Right atrium auricular region (tissue), 2 donors: ENCODE data around the gene IGF2. TPM values are rescaled to one million over a fixed set of nuclear protein-coding genes. Genes with fewer than 3 reads are reported as not detected.

Experiments
- DNase-seq: peaks from one replicate; pipeline ENCODE4 v3.0.0-alpha.2; 2019; ENCODE audit warnings: low spot score
- H3K27ac ChIP-seq, 2 donors: fragments of 200-600 bp; sonication (generic); 1 replicate in 1 of 2; 2 replicates in 1 of 2; pipeline ENCODE4 v1.5.1; 2016 to 2019
- H3K27me3 ChIP-seq, 2 donors: fragments of 200-600 bp; sonication (generic); one replicate each; pipeline versions ENCODE4 v1.5.1 to v1.6.0; 2017 to 2019
- H3K36me3 ChIP-seq: fragments of 200-600 bp; sonication (generic); one replicate; pipeline ENCODE4 v1.5.1; 2016
- H3K4me1 ChIP-seq, 2 donors: fragments of 200-600 bp; sonication (generic); one replicate each; pipeline versions ENCODE4 v1.5.1 to v1.6.0; 2017 to 2019
- H3K4me3 ChIP-seq, 2 donors: fragments of 200-600 bp; sonication (generic); 1 replicate in 1 of 2; 2 replicates in 1 of 2; pipeline ENCODE4 v1.5.1; 2017 to 2019; ENCODE audit warnings: mild to moderate bottlenecking in 1 of 2, moderate library complexity in 1 of 2
- H3K9me3 ChIP-seq, 2 donors: fragments of 200-600 bp; sonication (generic); one replicate each; pipeline ENCODE4 v1.5.1; 2019
- CTCF ChIP-seq, 2 donors: fragments of 200-600 bp; sonication (generic); IDR thresholded peaks; one replicate each; pipeline ENCODE4 v1.5.1; 2019; ENCODE audit warnings: antibody characterized with exemption in 2 of 2
- total RNA-seq, 2 donors: library from RNA; depleted of rRNA; stranded (reverse); fragments of >200 nt; gene quantifications; one replicate each; pipeline ENCODE4 v1.1.0, GENCODE V29; 2016

Gene IGF2
- total RNA-seq, 2 donors from 2014 or later, result 43.2 to 61.9 TPM

- H3K4me3 ChIP-seq, result no peak overlapping the region
- no peaks in the 10 kb centered on the region for H3K9me3 ChIP-seq
- peaks cover 0 to 5% of the 10 kb centered on the region in 2 donors for H3K27me3 ChIP-seq
- H3K27ac ChIP-seq, result no peak overlapping the region
- DNase-seq, result no peak
- H3K4me1 ChIP-seq, result peaks cover 0 to 15% of the 10 kb centered on the region in 2 donors
- no peak for TF ChIP-seq CTCF (IDR thresholded peaks at IDR 0.05)
- H3K36me3 ChIP-seq, result no peaks in the 10 kb centered on the region
These were observed 6.3 kb downstream of the IGF2 start for GRCh38 chr11:2132874-2133240.

GRCh38 chr11:2132246-2132645 is 6.9 kb downstream of the IGF2 start:
- H3K27me3 ChIP-seq, result no peaks in the 10 kb centered on the region
- H3K27ac ChIP-seq, result no peak overlapping the region
- no peaks in the 10 kb centered on the region for H3K36me3 ChIP-seq
- H3K4me1 ChIP-seq, result peaks cover 0 to 8% of the 10 kb centered on the region in 2 donors
- no peak for TF ChIP-seq CTCF (IDR thresholded peaks at IDR 0.05)
- DNase-seq, result no peak
- H3K9me3 ChIP-seq, result no peaks in the 10 kb centered on the region
- H3K4me3 ChIP-seq, result no peak overlapping the region

GRCh38 chr11:2131371-2132236 is 7.6 kb downstream of the IGF2 start:
- DNase-seq, result no peak
- Histone ChIP-seq H3K9me3 (no peaks in the 10 kb centered on the region), H3K4me1 (peaks cover 0 to 2% of the 10 kb centered on the region in 2 donors), H3K4me3 (no peak overlapping the region), H3K27ac (no peak overlapping the region), H3K27me3 (no peaks in the 10 kb centered on the region), H3K36me3 (no peaks in the 10 kb centered on the region)
- no peak for TF ChIP-seq CTCF (IDR thresholded peaks at IDR 0.05)

GRCh38 chr11:2130881-2131352 is 8.3 kb downstream of the IGF2 start:
- Histone ChIP-seq H3K4me1 (no peaks in the 10 kb centered on the region), H3K27ac (no peak overlapping the region), H3K27me3 (no peaks in the 10 kb centered on the region), H3K9me3 (no peaks in the 10 kb centered on the region), H3K4me3 (no peak overlapping the region), H3K36me3 (no peaks in the 10 kb centered on the region)
- no peak for TF ChIP-seq CTCF (IDR thresholded peaks at IDR 0.05)
- DNase-seq, result no peak

- DNase-seq, result no peak
- Histone ChIP-seq H3K27me3 (no peaks in the 10 kb centered on the region), H3K4me3 (no peak overlapping the region)
These were observed 9.4 kb downstream of the IGF2 start for GRCh38 chr11:2129699-2130366.

More at GRCh38 chr11:2129699-2130366, 9.4 kb downstream of the IGF2 start:
- H3K9me3 ChIP-seq, result no peaks in the 10 kb centered on the region
- H3K27ac ChIP-seq, result no peak overlapping the region
- no peak for TF ChIP-seq CTCF (IDR thresholded peaks at IDR 0.05)
- no peaks in the 10 kb centered on the region for H3K4me1 ChIP-seq
- no peaks in the 10 kb centered on the region for H3K36me3 ChIP-seq
